Esophagus squamous epithelium (tissue), 4 donors: Measurements from ENCODE around the gene IQCK.

Experiments
- CTCF ChIP-seq, 6 experiments: fragments of 450-650 bp in 4 of 6; fragments of 200-600 bp in 2 of 6; sonication (generic) in 2 of 6; IDR thresholded peaks; one replicate each; pipeline ENCODE4 v1.5.1; 2016 to 2019; ENCODE audit warnings: antibody characterized with exemption in 6 of 6, mild to moderate bottlenecking in 4 of 6, moderate library complexity in 4 of 6
- POLR2A ChIP-seq, 4 donors: fragments of 450-650 bp; IDR thresholded peaks; one replicate each; pipeline ENCODE4 v1.6.1; 2017; ENCODE audit warnings: antibody characterized with exemption in 4 of 4, mild to moderate bottlenecking in 4 of 4, moderate library complexity in 3 of 4

GRCh38 chr16:19776147-19776546 lies 58.1 kb downstream of the IQCK start:
- TF ChIP-seq POLR2A (IDR thresholded peaks at IDR 0.05) (no peak), CTCF (IDR thresholded peaks at IDR 0.05) (no peak)
